Lung (tissue), 12 donors: ENCODE results near the gene ADRA1B. TPM values are rescaled to one million over a fixed set of nuclear protein-coding genes. Genes with fewer than 3 reads are reported as not detected.

Experiments used
- ATAC-seq: fragments of 200-7000 bp; cut with Tn5 transposase; one replicate; pipeline ENCODE4 v1.9.1; 2020; ENCODE audit warnings: moderate number of reproducible peaks; ENCODE audit not compliant: insufficient read depth, low FRiP score
- DNase-seq, 3 donors: peaks; one replicate each; pipeline ENCODE4 v3.0.0-alpha.2; 2013 to 2017
- H3K27ac ChIP-seq, 2 donors: one replicate each; pipeline ENCODE4 v1.5.1; 2013; ENCODE audit warnings: mild to moderate bottlenecking in 2 of 2, moderate library complexity in 2 of 2, control low read depth in 1 of 2, inconsistent platforms in 1 of 2, low read depth in 1 of 2, low read length in 1 of 2
- H3K27me3 ChIP-seq, 3 donors: one replicate each; pipeline ENCODE4 v1.5.1; 2013; ENCODE audit warnings: low read length in 2 of 3; ENCODE audit not compliant: control insufficient read depth in 3 of 3, insufficient read depth in 3 of 3
- H3K36me3 ChIP-seq, 4 donors: one replicate each; pipeline ENCODE4 v1.5.1; 2013; ENCODE audit warnings: low read length in 4 of 4, mild to moderate bottlenecking in 1 of 4, moderate library complexity in 1 of 4; ENCODE audit not compliant: control insufficient read depth in 4 of 4, insufficient read depth in 4 of 4
- H3K4me1 ChIP-seq, 5 donors: one replicate each; pipeline ENCODE4 v1.5.1; 2013; ENCODE audit warnings: low read length in 5 of 5, mild to moderate bottlenecking in 2 of 5, moderate library complexity in 1 of 5; ENCODE audit not compliant: control insufficient read depth in 5 of 5, insufficient read depth in 5 of 5
- H3K4me3 ChIP-seq: one replicate; pipeline ENCODE4 v1.5.1; 2013; ENCODE audit warnings: mild to moderate bottlenecking, control low read depth, moderate library complexity
- H3K9ac ChIP-seq, 2 donors: one replicate each; pipeline ENCODE4 v1.5.1; 2013; ENCODE audit warnings: low read length in 2 of 2, control low read depth in 1 of 2; ENCODE audit not compliant: insufficient read depth in 1 of 2
- H3K9me3 ChIP-seq, 4 donors: one replicate each; pipeline ENCODE4 v1.5.1; 2013; ENCODE audit warnings: low read length in 3 of 4, mild to moderate bottlenecking in 1 of 4, moderate library complexity in 1 of 4; ENCODE audit not compliant: control insufficient read depth in 4 of 4, insufficient read depth in 3 of 4
- WGBS, 2 donors: extraction: QIAGEN DNeasy Blood & Tissue Kit; methylation state at CpG; one replicate each; pipeline ENCODE4 v1.1.7; 2013; 5-methylcytosine and 5-hydroxymethylcytosine counted together
- polyA plus RNA-seq, 2 donors: library from polyadenylated mRNA; stranded (reverse); fragments of 200-250 nt; gene quantifications; one replicate each; pipeline ENCODE4 v1.2.1, GENCODE V29; 2013
- total RNA-seq, 2 donors: library from RNA; depleted of rRNA in 1 of 2; stranded (reverse); fragments of >200 nt in 1 of 2; gene quantifications; one replicate each; pipeline ENCODE4 v1.2.1, GENCODE V29; 2014 to 2021
- TF ChIP-seq, protein P1 (sequence below): IDR thresholded peaks from 2 replicates; pipeline ENCODE4 v1.5.1; 2012; ENCODE audit warnings: mild to moderate bottlenecking; ENCODE audit errors: control extremely low read depth, extremely low read depth
- donor health status: control.
- donor health status: control.
- donor health status: Bipolar disorder and iron deficiency.
- donor health status: healthy.
- donor health status: DM: yes; HTN: yes; CAD: no.

ADRA1B gene
- total and polyA plus RNA-seq, 4 donors: 1.2 to 6.1 (median 2.3) TPM

- TF ChIP-seq, protein P1, sequence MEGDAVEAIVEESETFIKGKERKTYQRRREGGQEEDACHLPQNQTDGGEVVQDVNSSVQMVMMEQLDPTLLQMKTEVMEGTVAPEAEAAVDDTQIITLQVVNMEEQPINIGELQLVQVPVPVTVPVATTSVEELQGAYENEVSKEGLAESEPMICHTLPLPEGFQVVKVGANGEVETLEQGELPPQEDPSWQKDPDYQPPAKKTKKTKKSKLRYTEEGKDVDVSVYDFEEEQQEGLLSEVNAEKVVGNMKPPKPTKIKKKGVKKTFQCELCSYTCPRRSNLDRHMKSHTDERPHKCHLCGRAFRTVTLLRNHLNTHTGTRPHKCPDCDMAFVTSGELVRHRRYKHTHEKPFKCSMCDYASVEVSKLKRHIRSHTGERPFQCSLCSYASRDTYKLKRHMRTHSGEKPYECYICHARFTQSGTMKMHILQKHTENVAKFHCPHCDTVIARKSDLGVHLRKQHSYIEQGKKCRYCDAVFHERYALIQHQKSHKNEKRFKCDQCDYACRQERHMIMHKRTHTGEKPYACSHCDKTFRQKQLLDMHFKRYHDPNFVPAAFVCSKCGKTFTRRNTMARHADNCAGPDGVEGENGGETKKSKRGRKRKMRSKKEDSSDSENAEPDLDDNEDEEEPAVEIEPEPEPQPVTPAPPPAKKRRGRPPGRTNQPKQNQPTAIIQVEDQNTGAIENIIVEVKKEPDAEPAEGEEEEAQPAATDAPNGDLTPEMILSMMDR: no peak
- H3K9ac ChIP-seq: no peak overlapping the region
- no peak overlapping the region for H3K4me3 ChIP-seq
- H3K27me3 ChIP-seq: no peaks in the 10 kb centered on the region
- H3K4me1 ChIP-seq: peaks cover 0 to 7% (median 0%) of the 10 kb centered on the region in 5 donors
- ATAC-seq (no peak), DNase-seq (no peak)
- no peaks in the 10 kb centered on the region for H3K9me3 ChIP-seq
- no peak overlapping the region for H3K27ac ChIP-seq
- WGBS, 2 donors: 76 to 82% methylated on average over 5 of the region's 5 CpGs
- no peaks in the 10 kb centered on the region for H3K36me3 ChIP-seq
Measured at GRCh38 chr5:159944056-159944600, 27.8 kb downstream of the ADRA1B start.

DNA sequence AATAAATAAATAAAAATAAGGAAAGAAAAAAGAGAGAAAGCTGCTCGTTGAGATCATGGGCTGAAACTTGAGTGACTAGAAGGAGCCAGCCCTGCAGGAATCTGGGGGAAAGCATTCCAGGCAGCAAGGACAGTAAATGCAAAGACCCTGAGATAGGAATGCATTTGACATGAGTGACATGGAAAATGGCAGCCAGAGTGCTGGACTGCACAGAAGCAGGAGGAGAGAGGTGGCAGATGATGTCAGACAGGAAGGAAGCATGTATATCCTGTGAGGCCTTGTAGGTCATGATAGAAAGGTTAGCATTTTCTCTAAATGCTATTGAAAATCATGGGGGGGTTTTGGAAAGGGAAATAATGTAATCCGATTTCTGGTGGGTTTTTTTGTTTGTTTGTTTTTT lies 29.1 kb downstream of the ADRA1B start:
- TF ChIP-seq, protein P1: no peak
- DNase-seq (no peak), ATAC-seq (no peak)
- H3K9me3 ChIP-seq: no peaks in the 10 kb centered on the region
- H3K9ac ChIP-seq: no peak overlapping the region
- no peak overlapping the region for H3K4me3 ChIP-seq
- H3K27me3 ChIP-seq: no peaks in the 10 kb centered on the region
- H3K4me1 ChIP-seq: peaks cover 0 to 7% (median 0%) of the 10 kb centered on the region in 5 donors
- H3K27ac ChIP-seq: no peak overlapping the region
- H3K36me3 ChIP-seq: no peaks in the 10 kb centered on the region
- 73 to 75% methylated on average over 2 of the region's 2 CpGs for WGBS, 2 donors

DNA sequence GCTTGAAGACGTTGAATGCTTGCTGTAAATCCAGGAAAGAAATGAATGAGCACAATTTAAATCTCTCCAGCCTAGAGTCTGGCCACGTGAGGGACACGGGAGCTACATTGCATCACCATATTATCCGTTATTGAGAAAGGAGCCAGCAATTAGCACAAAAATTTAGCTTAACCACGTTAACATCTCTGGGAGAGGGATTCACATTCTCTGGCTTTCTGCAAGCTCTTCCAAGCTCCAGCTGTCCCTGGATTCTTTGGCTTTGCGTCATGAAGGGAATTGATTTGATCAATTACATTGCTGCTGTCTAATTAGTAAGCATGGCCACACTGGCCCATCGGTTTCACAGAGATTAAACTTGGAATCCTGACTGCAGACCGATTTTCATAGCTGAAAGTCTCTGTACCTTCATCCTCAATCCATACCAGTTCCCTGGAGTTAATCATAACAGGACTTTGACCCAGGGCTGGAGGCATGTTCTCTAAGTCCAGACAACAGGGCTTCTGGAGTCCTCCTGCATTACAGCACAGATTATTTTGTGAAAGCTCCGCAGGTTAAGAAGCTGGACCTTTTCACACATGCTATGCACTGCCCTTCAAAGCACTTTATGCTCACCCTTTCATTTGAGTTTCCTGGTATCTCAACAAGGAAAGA lies 31.6 kb downstream of the ADRA1B start:
- TF ChIP-seq, protein P1: no peak
- Histone ChIP-seq H3K4me3 (no peak overlapping the region), H3K27ac (no peak overlapping the region), H3K9me3 (no peaks in the 10 kb centered on the region), H3K4me1 (peaks cover 0 to 7% (median 0%) of the 10 kb centered on the region in 5 donors), H3K9ac (no peak overlapping the region), H3K36me3 (no peaks in the 10 kb centered on the region), H3K27me3 (no peaks in the 10 kb centered on the region)
- 66 to 73% methylated on average over 9 of the region's 9 CpGs for WGBS, 2 donors
- ATAC-seq (no peak), DNase-seq (peak in 2 of 3 donors; percentile 25 to 37)
